ENCODE data around the gene HNRNPR. TPM values are rescaled to one million over a fixed set of nuclear protein-coding genes. Genes with fewer than 3 reads are reported as not detected.

The HNRNPR gene
- total RNA-seq, 1 donor: 70.6 TPM

DNA sequence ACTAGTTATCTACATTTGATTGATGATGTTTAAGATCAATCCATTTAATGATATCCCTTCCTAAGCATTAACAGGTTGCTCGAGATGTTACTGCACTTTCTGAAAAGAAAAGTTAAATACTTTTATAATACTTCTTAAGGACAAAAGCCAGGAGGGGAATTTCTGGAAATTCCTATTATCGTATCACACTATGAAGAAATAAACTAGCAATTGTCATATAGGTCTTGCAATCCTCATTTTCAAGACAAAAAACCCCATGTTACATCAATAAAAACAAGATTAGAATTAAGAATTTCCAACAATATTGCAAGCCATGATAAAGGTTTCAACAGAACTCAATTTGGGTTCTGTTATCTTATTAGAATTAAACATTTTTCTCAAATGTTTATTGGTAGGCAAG is 47.2 kb downstream of the HNRNPR start:
- Histone ChIP-seq H3K4me3 (ENCODE audit: insufficient read depth, low read length) (no peak overlapping the region), H3K27me3 (ENCODE audit: insufficient read depth, low read length) (no peaks in the 10 kb centered on the region), H3K4me1 (ENCODE audit: insufficient read depth, low read length) (no peaks in the 10 kb centered on the region), H2AFZ (ENCODE audit: low read length) (no peak overlapping the region), H3K27ac (ENCODE audit: low read depth, low read length) (no peak overlapping the region), H3K36me3 (ENCODE audit: insufficient read depth, low read length) (peaks cover 39% of the 10 kb centered on the region), H4K20me1 (ENCODE audit: insufficient read depth, low read length) (no peaks in the 10 kb centered on the region), H3K9me3 (ENCODE audit: low read depth, low read length) (no peaks in the 10 kb centered on the region), H3K79me2 (ENCODE audit: insufficient read depth, low read length) (no peaks in the 10 kb centered on the region), H3K4me2 (ENCODE audit: insufficient read depth, low read length) (no peak overlapping the region)
- DNase-seq (ENCODE audit: insufficient read length, low spot score, missing footprints): no peak
- TF ChIP-seq, protein P1, sequence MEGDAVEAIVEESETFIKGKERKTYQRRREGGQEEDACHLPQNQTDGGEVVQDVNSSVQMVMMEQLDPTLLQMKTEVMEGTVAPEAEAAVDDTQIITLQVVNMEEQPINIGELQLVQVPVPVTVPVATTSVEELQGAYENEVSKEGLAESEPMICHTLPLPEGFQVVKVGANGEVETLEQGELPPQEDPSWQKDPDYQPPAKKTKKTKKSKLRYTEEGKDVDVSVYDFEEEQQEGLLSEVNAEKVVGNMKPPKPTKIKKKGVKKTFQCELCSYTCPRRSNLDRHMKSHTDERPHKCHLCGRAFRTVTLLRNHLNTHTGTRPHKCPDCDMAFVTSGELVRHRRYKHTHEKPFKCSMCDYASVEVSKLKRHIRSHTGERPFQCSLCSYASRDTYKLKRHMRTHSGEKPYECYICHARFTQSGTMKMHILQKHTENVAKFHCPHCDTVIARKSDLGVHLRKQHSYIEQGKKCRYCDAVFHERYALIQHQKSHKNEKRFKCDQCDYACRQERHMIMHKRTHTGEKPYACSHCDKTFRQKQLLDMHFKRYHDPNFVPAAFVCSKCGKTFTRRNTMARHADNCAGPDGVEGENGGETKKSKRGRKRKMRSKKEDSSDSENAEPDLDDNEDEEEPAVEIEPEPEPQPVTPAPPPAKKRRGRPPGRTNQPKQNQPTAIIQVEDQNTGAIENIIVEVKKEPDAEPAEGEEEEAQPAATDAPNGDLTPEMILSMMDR (IDR thresholded peaks at IDR 0.05; ENCODE audit: extremely low read depth, low read depth, low read length): no peak

DNA sequence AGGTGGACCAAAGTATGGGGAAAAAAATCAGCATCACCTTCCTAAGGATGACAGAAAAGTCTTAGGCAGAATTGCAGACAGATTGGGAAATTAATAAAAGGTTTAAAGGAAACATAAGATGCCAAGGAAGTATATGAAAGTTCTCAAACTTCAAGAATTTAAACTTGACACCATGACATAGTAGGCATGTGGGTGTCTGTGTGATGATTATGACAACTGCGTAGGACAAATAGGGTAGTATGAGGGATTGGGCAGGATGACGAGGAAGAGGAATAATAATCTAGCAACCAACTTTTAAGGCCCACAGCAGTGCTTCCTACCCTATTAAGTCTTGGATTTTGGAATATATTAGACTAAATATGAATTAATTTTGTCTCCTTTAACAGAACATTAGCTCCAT is 52.4 kb downstream of the HNRNPR start:
- Histone ChIP-seq H3K4me1 (ENCODE audit: insufficient read depth, low read length) (no peaks in the 10 kb centered on the region), H3K9me3 (ENCODE audit: low read depth, low read length) (no peaks in the 10 kb centered on the region), H3K79me2 (ENCODE audit: insufficient read depth, low read length) (peaks cover 3% of the 10 kb centered on the region), H2AFZ (ENCODE audit: low read length) (no peak overlapping the region), H4K20me1 (ENCODE audit: insufficient read depth, low read length) (no peaks in the 10 kb centered on the region), H3K27me3 (ENCODE audit: insufficient read depth, low read length) (no peaks in the 10 kb centered on the region), H3K4me2 (ENCODE audit: insufficient read depth, low read length) (no peak overlapping the region), H3K4me3 (ENCODE audit: insufficient read depth, low read length) (no peak overlapping the region), H3K27ac (ENCODE audit: low read depth, low read length) (peak overlapping the region; percentile 50), H3K36me3 (ENCODE audit: insufficient read depth, low read length) (peaks cover 39% of the 10 kb centered on the region)
- DNase-seq (ENCODE audit: insufficient read length, low spot score, missing footprints): no peak
- TF ChIP-seq, protein P1 (IDR thresholded peaks at IDR 0.05; ENCODE audit: extremely low read depth, low read depth, low read length): no peak

DNA sequence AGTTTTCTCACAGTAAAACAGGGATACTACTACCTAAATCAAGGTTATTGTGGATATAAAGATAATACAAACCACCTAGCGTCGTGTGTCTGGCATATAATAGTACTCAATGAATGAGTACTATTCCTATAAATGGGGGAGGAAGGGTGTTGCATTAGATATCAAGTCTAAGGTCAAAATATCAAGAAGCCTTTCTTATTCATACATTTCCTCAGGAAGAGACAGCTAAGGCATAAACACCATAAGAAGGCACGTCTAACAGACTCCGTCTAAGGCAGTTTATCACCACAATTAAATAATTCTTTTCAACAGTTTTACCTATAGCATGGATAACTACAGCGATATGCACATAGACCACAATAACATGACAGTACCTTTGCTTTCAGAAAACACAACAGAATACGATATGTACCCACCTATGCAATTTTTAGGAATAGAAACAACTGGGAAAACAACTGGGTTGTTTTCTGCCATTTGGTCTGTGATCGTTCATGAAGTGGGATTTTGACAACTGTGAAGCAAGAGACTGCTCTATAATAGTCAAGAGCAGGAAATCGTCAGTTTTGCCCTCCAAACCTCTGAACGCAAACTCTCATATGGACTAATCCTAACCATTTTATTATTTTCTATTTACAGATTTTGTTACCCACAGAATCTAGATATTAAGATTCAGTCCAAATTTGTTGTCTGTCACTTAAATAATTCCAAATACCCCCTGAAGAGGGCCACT is 53.1 kb downstream of the HNRNPR start:
- no peak for DNase-seq (ENCODE audit: insufficient read length, low spot score, missing footprints)
- no peak overlapping the region for H2AFZ ChIP-seq (ENCODE audit: low read length)
- no peaks in the 10 kb centered on the region for H3K4me1 ChIP-seq (ENCODE audit: insufficient read depth, low read length)
- H4K20me1 ChIP-seq (ENCODE audit: insufficient read depth, low read length): no peaks in the 10 kb centered on the region
- H3K9me3 ChIP-seq (ENCODE audit: low read depth, low read length): no peaks in the 10 kb centered on the region
- peaks cover 3% of the 10 kb centered on the region for H3K79me2 ChIP-seq (ENCODE audit: insufficient read depth, low read length)
- TF ChIP-seq, protein P1 (IDR thresholded peaks at IDR 0.05; ENCODE audit: extremely low read depth, low read depth, low read length): no peak
- H3K36me3 ChIP-seq (ENCODE audit: insufficient read depth, low read length): peaks cover 42% of the 10 kb centered on the region
- no peaks in the 10 kb centered on the region for H3K27me3 ChIP-seq (ENCODE audit: insufficient read depth, low read length)
- no peak overlapping the region for H3K4me3 ChIP-seq (ENCODE audit: insufficient read depth, low read length)
- no peak overlapping the region for H3K4me2 ChIP-seq (ENCODE audit: insufficient read depth, low read length)
- H3K27ac ChIP-seq (ENCODE audit: low read depth, low read length): no peak overlapping the region

DNA sequence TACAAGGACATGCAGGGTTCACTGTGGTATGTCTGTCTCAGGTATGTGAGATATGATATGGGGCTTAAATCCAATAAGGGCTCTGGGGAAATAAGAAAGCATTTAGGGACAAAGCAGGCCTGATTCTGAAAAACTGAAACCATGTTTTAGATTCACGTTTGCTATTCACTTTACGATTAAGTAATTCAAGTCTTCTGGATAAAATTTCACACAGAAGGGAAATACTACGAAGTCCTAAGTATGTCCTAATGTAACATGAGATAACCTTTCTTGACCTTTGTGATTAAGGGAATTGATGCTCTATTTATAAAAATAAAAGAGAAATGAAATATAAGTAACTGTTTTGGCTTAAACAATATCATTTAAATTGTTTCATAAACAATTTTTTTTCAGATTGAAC is 55.4 kb downstream of the HNRNPR start:
- Histone ChIP-seq H3K27ac (ENCODE audit: low read depth, low read length) (no peak overlapping the region), H3K79me2 (ENCODE audit: insufficient read depth, low read length) (peaks cover 3% of the 10 kb centered on the region), H4K20me1 (ENCODE audit: insufficient read depth, low read length) (no peaks in the 10 kb centered on the region)

More for the DNA sequence above, 55.4 kb downstream of the HNRNPR start:
- Histone ChIP-seq H3K4me1 (ENCODE audit: insufficient read depth, low read length) (peaks cover 9% of the 10 kb centered on the region), H3K4me2 (ENCODE audit: insufficient read depth, low read length) (no peak overlapping the region), H3K4me3 (ENCODE audit: insufficient read depth, low read length) (no peak overlapping the region), H2AFZ (ENCODE audit: low read length) (no peak overlapping the region), H3K27me3 (ENCODE audit: insufficient read depth, low read length) (no peaks in the 10 kb centered on the region), H3K36me3 (ENCODE audit: insufficient read depth, low read length) (peaks cover 29% of the 10 kb centered on the region), H3K9me3 (ENCODE audit: low read depth, low read length) (no peaks in the 10 kb centered on the region)
- TF ChIP-seq, protein P1 (IDR thresholded peaks at IDR 0.05; ENCODE audit: extremely low read depth, low read depth, low read length): no peak
- no peak for DNase-seq (ENCODE audit: insufficient read length, low spot score, missing footprints)

Data from osteoblast (primary cell).